Fibroblast of peridontal ligament (primary cell): ENCODE data around the gene PTPRO.

ENCODE experiments used
- DNase-seq: peaks from one replicate; pipeline ENCODE4 v3.0.0-alpha.2; 2010; ENCODE audit errors: extremely low read depth

The PTPRO gene

GRCh38 chr12:15558915-15559528 is 236.7 kb downstream of the PTPRO start:
- peak; percentile 65 for DNase-seq

- DNase-seq, result no peak
These were observed 239.1 kb downstream of the PTPRO start for GRCh38 chr12:15561396-15561795.

- no peak for DNase-seq
These were observed 240.0 kb downstream of the PTPRO start for GRCh38 chr12:15562263-15562662.

- DNase-seq, result peak; percentile 85
These were observed 241.4 kb downstream of the PTPRO start for GRCh38 chr12:15563663-15564062.

GRCh38 chr12:15574353-15574752 is 252.0 kb downstream of the PTPRO start:
- no peak for DNase-seq

GRCh38 chr12:15575671-15576541 is 253.6 kb downstream of the PTPRO start:
- no peak for DNase-seq

GRCh38 chr12:15580431-15580830 is 258.1 kb downstream of the PTPRO start:
- no peak for DNase-seq

- DNase-seq, result peak; percentile 76
These were observed 258.7 kb downstream of the PTPRO start for GRCh38 chr12:15581006-15581405.

- DNase-seq, result no peak
These were observed 261.5 kb downstream of the PTPRO start for GRCh38 chr12:15583804-15584203.

GRCh38 chr12:15584366-15585041 is 262.2 kb downstream of the PTPRO start:
- peak; percentile 88 for DNase-seq

- no peak for DNase-seq
These were observed 267.2 kb downstream of the PTPRO start for GRCh38 chr12:15589328-15590032.

GRCh38 chr12:15590180-15590826 is 268.0 kb downstream of the PTPRO start:
- DNase-seq, result peak; percentile 83

- no peak for DNase-seq
These were observed 269.5 kb downstream of the PTPRO start for GRCh38 chr12:15591811-15592210.

GRCh38 chr12:15592934-15593333 is 270.6 kb downstream of the PTPRO start:
- peak; percentile 36 for DNase-seq

- no peak for DNase-seq
These were observed 273.9 kb downstream of the PTPRO start for GRCh38 chr12:15596174-15596573.

- DNase-seq, result no peak
These were observed 275.0 kb downstream of the PTPRO start for GRCh38 chr12:15597125-15597830.

- DNase-seq, result peak; percentile 94
These were observed 277.1 kb downstream of the PTPRO start for GRCh38 chr12:15599266-15600037.

- no peak for DNase-seq
These were observed 278.1 kb downstream of the PTPRO start for GRCh38 chr12:15600223-15600935.

GRCh38 chr12:15601210-15601800 is 279.0 kb downstream of the PTPRO start:
- peak; percentile 66 for DNase-seq
